Trophoblast cell (in vitro differentiated cells and primary cell): ENCODE results near the gene KLHL3.

ENCODE experiments used
- DNase-seq, 2 donors: peaks; one replicate each; pipeline ENCODE4 v3.0.0-alpha.2; 2016
- H2AFZ ChIP-seq: 2 replicates; pipeline ENCODE4 v1.6.1; 2013; ENCODE audit warnings: low read length, moderate library complexity, mild to moderate bottlenecking; ENCODE audit not compliant: insufficient read depth, poor library complexity
- H2AK5ac ChIP-seq: 2 replicates; pipeline ENCODE4 v1.6.1; 2013; ENCODE audit warnings: mild to moderate bottlenecking, low read length
- H2BK120ac ChIP-seq: 2 replicates; pipeline ENCODE4 v1.6.1; 2013; ENCODE audit warnings: low read length, mild to moderate bottlenecking, moderate library complexity; ENCODE audit not compliant: insufficient read depth, poor library complexity
- H2BK12ac ChIP-seq: 2 replicates; pipeline ENCODE4 v1.6.1; 2013; ENCODE audit warnings: mild to moderate bottlenecking, low read length, moderate library complexity
- H2BK5ac ChIP-seq: 2 replicates; pipeline ENCODE4 v1.6.1; 2013; ENCODE audit warnings: low read length, low read depth, moderate library complexity, mild to moderate bottlenecking; ENCODE audit not compliant: poor library complexity
- H3K14ac ChIP-seq: 2 replicates; pipeline ENCODE4 v1.6.1; 2013; ENCODE audit warnings: mild to moderate bottlenecking, low read length
- H3K18ac ChIP-seq: 2 replicates; pipeline ENCODE4 v1.6.1; 2013; ENCODE audit warnings: mild to moderate bottlenecking, low read length
- H3K23ac ChIP-seq: 2 replicates; pipeline ENCODE4 v1.6.1; 2013; ENCODE audit warnings: low read length
- H3K27ac ChIP-seq: 2 replicates; pipeline ENCODE4 v1.5.1; 2013; ENCODE audit warnings: low read depth, mild to moderate bottlenecking, inconsistent platforms, low read length, moderate library complexity
- H3K27me3 ChIP-seq: 2 replicates; pipeline ENCODE4 v1.6.1; 2013; ENCODE audit warnings: inconsistent platforms, mild to moderate bottlenecking, low read length, moderate library complexity; ENCODE audit not compliant: insufficient read depth
- H3K36me3 ChIP-seq, 2 experiments: 1 replicate in 1 of 2; 2 replicates in 1 of 2; pipeline ENCODE4 v1.6.1; 2013; ENCODE audit warnings: low read length in 2 of 2, mild to moderate bottlenecking in 2 of 2, moderate library complexity in 1 of 2; ENCODE audit not compliant: insufficient read depth in 2 of 2, control insufficient read depth in 1 of 2
- H3K4ac ChIP-seq: 2 replicates; pipeline ENCODE4 v1.6.1; 2013; ENCODE audit warnings: low read depth, mild to moderate bottlenecking, low read length, moderate library complexity
- H3K4me1 ChIP-seq, 2 experiments: 1 replicate in 1 of 2; 2 replicates in 1 of 2; pipeline ENCODE4 v1.6.1; 2013; ENCODE audit warnings: low read length in 2 of 2, mild to moderate bottlenecking in 2 of 2, moderate library complexity in 1 of 2; ENCODE audit not compliant: insufficient read depth in 2 of 2, control insufficient read depth in 1 of 2
- H3K4me2 ChIP-seq: 2 replicates; pipeline ENCODE4 v1.6.1; 2013; ENCODE audit warnings: inconsistent platforms, mild to moderate bottlenecking, low read length, moderate library complexity
- H3K4me3 ChIP-seq: 2 replicates; pipeline ENCODE4 v1.5.1; 2013; ENCODE audit warnings: mild to moderate bottlenecking, low read depth, low read length, inconsistent platforms
- H3K79me1 ChIP-seq: one replicate; pipeline ENCODE4 v1.6.1; 2013; ENCODE audit warnings: low read length
- H3K79me2 ChIP-seq: 2 replicates; pipeline ENCODE4 v1.6.1; 2013; ENCODE audit warnings: low read length, mild to moderate bottlenecking; ENCODE audit not compliant: control insufficient read depth, insufficient read depth, poor library complexity
- H3K9ac ChIP-seq: 2 replicates; pipeline ENCODE4 v1.6.1; 2013; ENCODE audit warnings: mild to moderate bottlenecking, low read length
- H3K9me3 ChIP-seq: 2 replicates; pipeline ENCODE4 v1.6.1; 2013; ENCODE audit warnings: low read depth, mild to moderate bottlenecking, control low read depth, inconsistent platforms, low read length; ENCODE audit not compliant: insufficient read depth
- H4K12ac ChIP-seq: 2 replicates; pipeline ENCODE4 v1.6.1; 2013; ENCODE audit warnings: low read depth, mild to moderate bottlenecking, low read length, moderate library complexity
- H4K8ac ChIP-seq: 2 replicates; pipeline ENCODE4 v1.6.1; 2013; ENCODE audit warnings: low read depth, mild to moderate bottlenecking, low read length, moderate library complexity
- H4K91ac ChIP-seq: one replicate; pipeline ENCODE4 v1.6.1; 2013; ENCODE audit warnings: low read depth, mild to moderate bottlenecking, low read length, moderate library complexity
- WGBS: extraction: QIAGEN DNeasy Blood & Tissue Kit; methylation state at CpG from one replicate; pipeline ENCODE4 v1.1.7; 2013; ENCODE audit warnings: missing lambda C conversion rate; ENCODE audit not compliant: insufficient read length, insufficient coverage; ENCODE audit errors: extremely low coverage; 5-methylcytosine and 5-hydroxymethylcytosine counted together

KLHL3 gene

DNA sequence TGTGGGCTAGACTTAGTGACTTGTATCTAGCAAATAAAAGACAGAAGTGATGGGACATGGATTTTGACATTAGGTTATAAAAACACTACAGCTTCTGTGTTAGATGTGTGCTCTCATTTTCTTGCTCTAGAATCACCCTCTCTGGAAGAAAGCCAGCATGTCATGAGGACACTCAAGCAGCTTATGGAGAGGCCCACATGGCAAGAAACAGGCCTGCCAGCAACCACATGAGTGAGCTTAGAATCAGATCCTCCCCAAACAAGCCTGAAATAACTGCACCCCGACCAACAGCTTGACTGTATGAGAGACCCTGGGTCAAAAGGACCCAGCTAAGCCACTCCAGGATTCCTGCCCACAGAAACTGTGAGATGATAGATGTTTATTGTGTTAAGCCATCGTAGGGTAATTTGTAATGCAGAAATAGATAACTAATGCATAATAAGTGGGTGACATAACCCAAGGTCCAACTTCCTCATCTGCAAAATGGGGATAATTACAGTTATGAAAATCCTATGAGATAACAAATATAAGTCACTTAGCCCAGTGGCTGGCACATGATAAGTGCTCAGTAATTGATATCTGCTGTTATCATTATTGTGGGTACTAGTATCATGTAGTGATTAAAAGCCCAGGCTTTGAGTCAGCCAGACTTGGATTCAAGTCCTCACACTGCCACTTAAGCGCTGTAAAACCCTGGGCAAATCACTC, 86.5 kb downstream of the KLHL3 start:
- Histone ChIP-seq H2BK12ac (no peak overlapping the region), H2BK120ac (no peak overlapping the region), H4K8ac (no peak overlapping the region), H3K9me3 (peaks cover 2% of the 10 kb centered on the region), H3K36me3 (no peaks in the 10 kb centered on the region), H3K4ac (no peak overlapping the region), H3K18ac (no peak overlapping the region), H2AFZ (no peak overlapping the region), H3K27me3 (no peaks in the 10 kb centered on the region), H3K9ac (no peak overlapping the region), H4K91ac (no peak overlapping the region), H3K14ac (no peak overlapping the region), H3K4me2 (no peak overlapping the region), H2AK5ac (no peak overlapping the region), H3K4me1 (no peaks in the 10 kb centered on the region), H3K27ac (no peak overlapping the region), H3K79me1 (no peaks in the 10 kb centered on the region), H3K4me3 (no peak overlapping the region), H3K23ac (no peak overlapping the region), H3K79me2 (no peaks in the 10 kb centered on the region), H2BK5ac (no peak overlapping the region), H4K12ac (no peak overlapping the region)
- DNase-seq, result no peak
- no CpG with 5 or more reads among the region's 3 CpGs for WGBS

DNA sequence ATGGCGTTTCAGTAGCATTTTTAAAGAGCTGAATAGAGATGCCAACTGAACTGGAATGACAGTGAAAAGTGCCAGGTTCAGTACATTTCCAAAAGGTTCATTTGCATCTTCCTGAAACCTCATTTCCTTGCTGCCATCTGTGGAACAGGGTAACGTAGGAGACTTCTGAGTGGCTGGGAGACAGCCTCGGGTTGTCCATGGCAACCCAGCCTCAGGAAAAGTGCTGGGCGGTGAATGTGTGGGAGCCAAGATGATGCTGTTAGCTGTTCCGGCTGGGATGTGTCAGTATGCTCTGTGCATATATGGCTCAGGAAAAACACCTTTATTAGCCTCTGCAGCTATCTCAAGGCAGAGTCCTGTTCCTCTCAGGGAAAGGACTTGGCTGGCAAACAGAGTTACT, 87.5 kb downstream of the KLHL3 start:
- Histone ChIP-seq H3K27me3 (no peaks in the 10 kb centered on the region), H3K4me3 (no peak overlapping the region), H3K4me1 (no peaks in the 10 kb centered on the region), H2BK12ac (no peak overlapping the region), H3K79me1 (no peaks in the 10 kb centered on the region), H3K14ac (no peak overlapping the region), H3K9me3 (peaks cover 2% of the 10 kb centered on the region), H2AK5ac (no peak overlapping the region), H3K18ac (no peak overlapping the region), H2BK120ac (no peak overlapping the region), H3K4me2 (no peak overlapping the region), H3K36me3 (no peaks in the 10 kb centered on the region), H3K9ac (no peak overlapping the region), H3K4ac (no peak overlapping the region), H4K12ac (no peak overlapping the region), H4K8ac (no peak overlapping the region), H3K79me2 (no peaks in the 10 kb centered on the region), H2BK5ac (no peak overlapping the region), H3K27ac (no peak overlapping the region), H3K23ac (no peak overlapping the region), H4K91ac (no peak overlapping the region), H2AFZ (no peak overlapping the region)
- DNase-seq, result no peak
- WGBS, result no CpG with 5 or more reads among the region's 5 CpGs

DNA sequence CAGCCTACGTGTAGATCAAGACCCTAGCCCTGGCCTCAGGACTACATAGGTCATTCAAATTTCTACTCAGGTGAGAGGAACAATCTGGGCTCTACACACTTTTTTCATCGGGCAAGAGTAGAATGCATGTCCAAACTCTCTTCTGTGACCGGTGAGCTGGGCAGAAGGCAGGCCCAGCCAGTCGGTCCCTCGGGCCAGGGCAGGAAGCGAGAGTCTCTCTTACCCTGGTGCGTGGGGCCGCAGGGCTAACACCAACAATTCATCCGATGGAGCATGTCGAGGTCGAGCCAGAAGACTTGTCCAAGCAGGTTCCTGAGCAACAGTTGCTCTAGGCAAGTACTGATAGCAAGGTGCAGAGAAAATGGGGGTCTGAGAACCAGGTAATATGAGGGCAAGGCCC, 88.5 kb downstream of the KLHL3 start:
- Histone ChIP-seq H4K91ac (no peak overlapping the region), H2AFZ (no peak overlapping the region), H3K79me1 (no peaks in the 10 kb centered on the region), H3K9me3 (peaks cover 2% of the 10 kb centered on the region), H4K12ac (no peak overlapping the region), H4K8ac (no peak overlapping the region), H3K36me3 (no peaks in the 10 kb centered on the region), H3K4me3 (no peak overlapping the region), H3K4me2 (no peak overlapping the region), H3K14ac (no peak overlapping the region), H3K4me1 (no peaks in the 10 kb centered on the region), H3K27me3 (no peaks in the 10 kb centered on the region), H2BK5ac (no peak overlapping the region), H2AK5ac (no peak overlapping the region), H2BK12ac (no peak overlapping the region), H3K18ac (no peak overlapping the region), H3K4ac (no peak overlapping the region), H3K23ac (no peak overlapping the region), H3K79me2 (no peaks in the 10 kb centered on the region), H2BK120ac (no peak overlapping the region), H3K27ac (no peak overlapping the region), H3K9ac (no peak overlapping the region)
- DNase-seq, result no peak
- WGBS, result no CpG with 5 or more reads among the region's 11 CpGs

DNA sequence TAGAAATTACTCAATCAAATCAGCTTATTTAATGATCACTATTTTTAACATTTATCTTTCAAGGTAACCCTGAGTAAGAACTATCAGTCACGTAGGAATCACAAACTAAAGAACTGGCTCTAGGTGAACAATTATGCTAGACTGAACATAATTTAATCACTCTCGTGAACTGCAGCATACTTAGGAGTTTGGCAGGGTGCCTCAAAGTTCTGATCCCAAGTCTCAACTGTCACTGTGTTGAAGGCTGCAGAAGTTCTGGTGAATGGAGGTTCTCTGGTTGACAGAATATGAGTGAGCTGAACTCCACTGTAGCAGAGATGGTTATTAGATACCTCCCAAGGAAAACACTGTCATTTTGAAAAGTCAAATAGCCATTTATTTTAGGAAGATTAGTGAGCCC, 89.1 kb downstream of the KLHL3 start:
- Histone ChIP-seq H3K27me3 (no peaks in the 10 kb centered on the region), H4K91ac (no peak overlapping the region), H3K4ac (no peak overlapping the region), H3K4me2 (no peak overlapping the region), H3K14ac (no peak overlapping the region), H2BK120ac (no peak overlapping the region), H3K36me3 (no peaks in the 10 kb centered on the region), H2AFZ (no peak overlapping the region), H3K18ac (no peak overlapping the region), H3K4me3 (no peak overlapping the region), H3K9ac (no peak overlapping the region), H2BK5ac (no peak overlapping the region), H4K8ac (no peak overlapping the region), H3K23ac (no peak overlapping the region), H3K4me1 (no peaks in the 10 kb centered on the region), H3K27ac (no peak overlapping the region), H2AK5ac (no peak overlapping the region), H3K79me2 (no peaks in the 10 kb centered on the region), H2BK12ac (no peak overlapping the region), H3K79me1 (no peaks in the 10 kb centered on the region), H3K9me3 (peaks cover 2% of the 10 kb centered on the region), H4K12ac (no peak overlapping the region)
- WGBS, result no CpG with 5 or more reads among the region's 2 CpGs
- no peak for DNase-seq
